GM23338 (cell line): ENCODE measurements around the gene HIVEP1. TPM values are rescaled to one million over a fixed set of nuclear protein-coding genes. Genes with fewer than 3 reads are reported as not detected.

Experiments used
- ATAC-seq: fragments of 200-7000 bp; cut with Tn5 transposase; 3 replicates; pipeline ENCODE4 v1.9.1; 2020
- DNase-seq: peaks from one replicate; pipeline ENCODE4 v3.0.0-alpha.2; 2015; ENCODE audit warnings: low spot score
- H2AFZ ChIP-seq: fragments of 200-600 bp; sonication (generic); 2 replicates; pipeline ENCODE4 v1.8.0; 2016; ENCODE audit warnings: antibody characterized with exemption, mild to moderate bottlenecking, moderate library complexity
- H3F3A ChIP-seq: fragments of 200-600 bp; sonication (generic); replicated peaks from 2 replicates; pipeline ENCODE4 v1.8.0; 2017; ENCODE audit warnings: antibody characterized with exemption, mixed run types, low read depth
- H3K27ac ChIP-seq: fragments of 200-600 bp; sonication (generic); 2 replicates; pipeline ENCODE4 v1.6.1; 2016; ENCODE audit warnings: low read depth
- H3K27me3 ChIP-seq: fragments of 200-600 bp; sonication (generic); 2 replicates; pipeline ENCODE4 v1.8.0; 2016; ENCODE audit warnings: mild to moderate bottlenecking, mixed run types, moderate library complexity; ENCODE audit not compliant: insufficient read depth
- H3K36me3 ChIP-seq: fragments of 200-600 bp; sonication (generic); 2 replicates; pipeline ENCODE4 v1.8.0; 2016; ENCODE audit warnings: mild to moderate bottlenecking; ENCODE audit not compliant: insufficient read depth
- H3K4me1 ChIP-seq: fragments of 200-600 bp; sonication (generic); 2 replicates; pipeline ENCODE4 v1.8.0; 2016; ENCODE audit warnings: mild to moderate bottlenecking, moderate library complexity; ENCODE audit not compliant: insufficient read depth
- H3K4me2 ChIP-seq: fragments of 200-600 bp; sonication (generic); 2 replicates; pipeline ENCODE4 v1.7.1; 2017; ENCODE audit warnings: mixed run types
- H3K4me3 ChIP-seq: fragments of 200-600 bp; sonication (generic); 2 replicates; pipeline ENCODE4 v1.6.1; 2016; ENCODE audit warnings: mixed run types
- H3K79me2 ChIP-seq: fragments of 200-600 bp; sonication (generic); replicated peaks from 2 replicates; pipeline ENCODE4 v1.8.0; 2017; ENCODE audit warnings: mild to moderate bottlenecking; ENCODE audit not compliant: insufficient read depth
- H3K9me2 ChIP-seq: fragments of 200-600 bp; sonication (generic); 2 replicates; pipeline ENCODE4 v1.8.0; 2017; ENCODE audit not compliant: insufficient read depth
- H4K20me1 ChIP-seq: fragments of 200-600 bp; sonication (generic); replicated peaks from 2 replicates; pipeline ENCODE4 v1.8.0; 2017; ENCODE audit warnings: mild to moderate bottlenecking; ENCODE audit not compliant: insufficient read depth
- H3K27ac Mint-ChIP-seq: 2 replicates; pipeline ENCODE4 v1.8.0; 2020; ENCODE audit warnings: inconsistent platforms, mild to moderate bottlenecking, moderate library complexity, mixed read lengths
- H3K27me3 Mint-ChIP-seq: 3 replicates; pipeline ENCODE4 v1.8.0; 2022; ENCODE audit warnings: low read depth, mild to moderate bottlenecking, moderate library complexity, mixed read lengths, inconsistent platforms; ENCODE audit not compliant: insufficient read depth, poor library complexity
- H3K36me3 Mint-ChIP-seq: 3 replicates; pipeline ENCODE4 v1.8.0; 2021; ENCODE audit warnings: low read depth, mild to moderate bottlenecking, inconsistent platforms, moderate library complexity, mixed read lengths
- H3K4me1 Mint-ChIP-seq: 3 replicates; pipeline ENCODE4 v1.8.0; 2020; ENCODE audit warnings: mild to moderate bottlenecking, inconsistent platforms, mixed read lengths
- H3K4me3 Mint-ChIP-seq: 3 replicates; pipeline ENCODE4 v1.8.0; 2021; ENCODE audit warnings: moderate library complexity, mild to moderate bottlenecking, inconsistent platforms, mixed read lengths
- H3K9me3 Mint-ChIP-seq: 3 replicates; pipeline ENCODE4 v1.8.0; 2020; ENCODE audit warnings: moderate library complexity, mild to moderate bottlenecking, inconsistent platforms, mixed read lengths
- CREB1 ChIP-seq: fragments of 250-450 bp; sonication (Bioruptor Pico); IDR thresholded peaks from 2 replicates; pipeline ENCODE4 v1.5.0; 2020; ENCODE audit warnings: low read depth, mild to moderate bottlenecking, moderate library complexity
- EZH2 ChIP-seq: fragments of 200-600 bp; sonication (generic); IDR thresholded peaks from one replicate; pipeline ENCODE4 v1.8.0; 2017; ENCODE audit warnings: antibody characterized with exemption, mild to moderate bottlenecking, low read depth; ENCODE audit not compliant: unreplicated experiment
- EZH2phosphoT487 ChIP-seq: fragments of 200-600 bp; sonication (generic); IDR thresholded peaks from one replicate; pipeline ENCODE4 v1.8.1; 2018; ENCODE audit warnings: antibody characterized with exemption; ENCODE audit not compliant: unreplicated experiment
- JUNB ChIP-seq: IDR thresholded peaks from one replicate; pipeline ENCODE4 v1.6.1; 2016; ENCODE audit warnings: antibody characterized with exemption; ENCODE audit not compliant: unreplicated experiment
- NANOG ChIP-seq: IDR thresholded peaks from 2 replicates; pipeline ENCODE4 v1.6.1; 2016; ENCODE audit warnings: antibody characterized with exemption, borderline replicate concordance
- POLR2AphosphoS5 ChIP-seq: IDR thresholded peaks from 2 replicates; pipeline ENCODE4 v1.6.1; 2016; ENCODE audit warnings: antibody characterized with exemption, low read depth
- STAT1 ChIP-seq: IDR thresholded peaks from one replicate; pipeline ENCODE4 v1.6.1; 2016; ENCODE audit warnings: antibody characterized with exemption; ENCODE audit not compliant: unreplicated experiment
- ZNF114 ChIP-seq: fragments of 250-450 bp; sonication (Bioruptor Pico); IDR thresholded peaks from 2 replicates; pipeline ENCODE4 v1.5.0; 2020; ENCODE audit warnings: mild to moderate bottlenecking, moderate library complexity
- ZNF331 ChIP-seq: fragments of 250-450 bp; sonication (Bioruptor Pico); IDR thresholded peaks from 2 replicates; pipeline ENCODE4 v1.5.0; 2020; ENCODE audit warnings: low read depth, mild to moderate bottlenecking, moderate library complexity
- polyA plus RNA-seq: library from polyadenylated mRNA; unstranded; fragments of >200 nt; fragmentation: Nextera tagmentation; extraction: Ambion mirVana; gene quantifications from 2 replicates; pipeline ENCODE4 v1.2.1, GENCODE V29; 2016
- total RNA-seq: library from RNA; depleted of rRNA; stranded (reverse); fragments of >200 nt; shearing (Covaris generic); gene quantifications from 2 replicates; pipeline ENCODE4 v1.2.3, GENCODE V29; 2014
- TF ChIP-seq, protein P1 (sequence below), 2 experiments: fragments of 200-600 bp in 1 of 2; sonication (generic) in 1 of 2; conservative IDR thresholded peaks; 2 replicates each; pipeline versions ENCODE4 v1.5.1 to v1.6.1; 2016 to 2017; ENCODE audit warnings: antibody characterized with exemption in 2 of 2, low read depth in 2 of 2, mild to moderate bottlenecking in 2 of 2, moderate library complexity in 1 of 2
- TF ChIP-seq, protein P2 (sequence below): IDR thresholded peaks from 2 replicates; pipeline ENCODE4 v1.6.1; 2016; ENCODE audit warnings: antibody characterized with exemption

Gene HIVEP1
- total and polyA plus RNA-seq, 2 experiments from 2014 or later: 10.1 to 21.7 TPM

- TF ChIP-seq, protein P1, sequence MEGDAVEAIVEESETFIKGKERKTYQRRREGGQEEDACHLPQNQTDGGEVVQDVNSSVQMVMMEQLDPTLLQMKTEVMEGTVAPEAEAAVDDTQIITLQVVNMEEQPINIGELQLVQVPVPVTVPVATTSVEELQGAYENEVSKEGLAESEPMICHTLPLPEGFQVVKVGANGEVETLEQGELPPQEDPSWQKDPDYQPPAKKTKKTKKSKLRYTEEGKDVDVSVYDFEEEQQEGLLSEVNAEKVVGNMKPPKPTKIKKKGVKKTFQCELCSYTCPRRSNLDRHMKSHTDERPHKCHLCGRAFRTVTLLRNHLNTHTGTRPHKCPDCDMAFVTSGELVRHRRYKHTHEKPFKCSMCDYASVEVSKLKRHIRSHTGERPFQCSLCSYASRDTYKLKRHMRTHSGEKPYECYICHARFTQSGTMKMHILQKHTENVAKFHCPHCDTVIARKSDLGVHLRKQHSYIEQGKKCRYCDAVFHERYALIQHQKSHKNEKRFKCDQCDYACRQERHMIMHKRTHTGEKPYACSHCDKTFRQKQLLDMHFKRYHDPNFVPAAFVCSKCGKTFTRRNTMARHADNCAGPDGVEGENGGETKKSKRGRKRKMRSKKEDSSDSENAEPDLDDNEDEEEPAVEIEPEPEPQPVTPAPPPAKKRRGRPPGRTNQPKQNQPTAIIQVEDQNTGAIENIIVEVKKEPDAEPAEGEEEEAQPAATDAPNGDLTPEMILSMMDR (conservative IDR thresholded peaks at IDR 0.05; ENCODE audit: low read depth in 2 of 2): no peak
- no peak for TF ChIP-seq EZH2
- TF ChIP-seq STAT1: no peak
- TF ChIP-seq ZNF331: no peak
- TF ChIP-seq, protein P2, sequence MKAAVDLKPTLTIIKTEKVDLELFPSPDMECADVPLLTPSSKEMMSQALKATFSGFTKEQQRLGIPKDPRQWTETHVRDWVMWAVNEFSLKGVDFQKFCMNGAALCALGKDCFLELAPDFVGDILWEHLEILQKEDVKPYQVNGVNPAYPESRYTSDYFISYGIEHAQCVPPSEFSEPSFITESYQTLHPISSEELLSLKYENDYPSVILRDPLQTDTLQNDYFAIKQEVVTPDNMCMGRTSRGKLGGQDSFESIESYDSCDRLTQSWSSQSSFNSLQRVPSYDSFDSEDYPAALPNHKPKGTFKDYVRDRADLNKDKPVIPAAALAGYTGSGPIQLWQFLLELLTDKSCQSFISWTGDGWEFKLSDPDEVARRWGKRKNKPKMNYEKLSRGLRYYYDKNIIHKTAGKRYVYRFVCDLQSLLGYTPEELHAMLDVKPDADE: no peak
- no peak for TF ChIP-seq POLR2AphosphoS5
Observed at GRCh38 chr6:11979866-11980265, 32.2 kb upstream of the HIVEP1 start (continued).

GRCh38 chr6:11983306-11983705 is 28.8 kb upstream of the HIVEP1 start:
- no peaks in the 10 kb centered on the region for H3K79me2 ChIP-seq
- H4K20me1 ChIP-seq: no peaks in the 10 kb centered on the region
- 0 out of 2 replicates have a peak overlapping the region, but pooled peaks have one; percentile 10 for H3K27ac Mint-ChIP-seq
- no peaks in the 10 kb centered on the region for H3K27me3 Mint-ChIP-seq
- no peaks in the 10 kb centered on the region for H3K27me3 ChIP-seq
- DNase-seq: no peak
- TF ChIP-seq EZH2: no peak
- TF ChIP-seq, protein P1 (conservative IDR thresholded peaks at IDR 0.05; ENCODE audit: low read depth in 2 of 2): no peak
- no peak for TF ChIP-seq NANOG
- no peak for TF ChIP-seq CREB1
- no peak for TF ChIP-seq ZNF114 (CRISPR knock-in tag)
- no peak for TF ChIP-seq STAT1
- peak overlapping the region; percentile 6; the same call in 1 of the 2 replicates for H2AFZ ChIP-seq
- no peak overlapping the region for H3K4me2 ChIP-seq
- no peak for ATAC-seq
- H3K36me3 Mint-ChIP-seq: no peaks in the 10 kb centered on the region
- no peak overlapping the region for H3K27ac ChIP-seq
- H3F3A ChIP-seq: no peaks in the 10 kb centered on the region
- no peaks in the 10 kb centered on the region for H3K9me3 Mint-ChIP-seq
- no peaks in the 10 kb centered on the region for H3K4me1 ChIP-seq
- no peak overlapping the region for H3K4me3 Mint-ChIP-seq
- H3K4me1 Mint-ChIP-seq: no peaks in the 10 kb centered on the region; the same call in 1 of the 3 replicates
- H3K36me3 ChIP-seq: no peaks in the 10 kb centered on the region
- H3K4me3 ChIP-seq: no peak overlapping the region
- H3K9me2 ChIP-seq: no peaks in the 10 kb centered on the region

DNA sequence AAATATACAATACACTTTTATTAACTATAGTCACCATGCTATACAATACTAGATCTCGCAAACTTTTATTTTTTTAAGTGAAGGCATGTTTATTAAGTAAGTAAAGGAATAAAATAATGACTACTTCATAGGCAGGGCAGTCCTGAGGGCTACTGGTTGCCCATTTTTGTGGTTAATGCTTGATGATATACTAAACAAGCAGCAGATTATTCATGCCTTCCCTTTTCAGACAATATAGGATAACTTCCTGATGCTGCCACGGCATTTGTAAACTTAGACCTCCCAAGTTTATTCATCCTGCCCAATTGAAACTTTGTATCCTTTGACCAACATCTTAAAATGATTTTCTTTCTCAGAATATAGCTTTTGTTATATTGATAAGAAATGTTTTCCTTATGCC is 24.7 kb upstream of the HIVEP1 start:
- no peak for ATAC-seq
- peaks cover 1% of the 10 kb centered on the region for H3K27me3 Mint-ChIP-seq
- no peak overlapping the region for H3K4me2 ChIP-seq
- TF ChIP-seq, protein P2: no peak
- TF ChIP-seq JUNB (no peak), EZH2 (no peak), STAT1 (no peak), ZNF114 (CRISPR knock-in tag) (no peak), POLR2AphosphoS5 (no peak), NANOG (no peak), EZH2phosphoT487 (no peak), CREB1 (no peak)
- TF ChIP-seq, protein P1 (conservative IDR thresholded peaks at IDR 0.05; ENCODE audit: low read depth in 2 of 2): no peak

More for the DNA sequence above, 24.7 kb upstream of the HIVEP1 start:
- H3K4me3 Mint-ChIP-seq: no peak overlapping the region
- no peaks in the 10 kb centered on the region for H3K36me3 Mint-ChIP-seq
- no peaks in the 10 kb centered on the region for H3K79me2 ChIP-seq
- no peak overlapping the region for H3K27ac Mint-ChIP-seq
- H4K20me1 ChIP-seq: no peaks in the 10 kb centered on the region
- no peaks in the 10 kb centered on the region for H3K9me3 Mint-ChIP-seq
- peaks cover 6% of the 10 kb centered on the region for H3K4me1 Mint-ChIP-seq
- H3K27ac ChIP-seq: no peak overlapping the region
- no peak overlapping the region for H2AFZ ChIP-seq
- peaks cover 7% of the 10 kb centered on the region for H3K4me1 ChIP-seq
- H3F3A ChIP-seq: no peaks in the 10 kb centered on the region
- H3K36me3 ChIP-seq: no peaks in the 10 kb centered on the region
- no peak overlapping the region for H3K4me3 ChIP-seq
- H3K9me2 ChIP-seq: no peaks in the 10 kb centered on the region
- H3K27me3 ChIP-seq: no peaks in the 10 kb centered on the region
- DNase-seq: no peak
